ENCODE data around the gene PTPRD.

PTPRD gene

GRCh38 chr9:8649807-8650206 is 1963.0 kb downstream of the PTPRD start:
- DNase-seq: no peak

DNA sequence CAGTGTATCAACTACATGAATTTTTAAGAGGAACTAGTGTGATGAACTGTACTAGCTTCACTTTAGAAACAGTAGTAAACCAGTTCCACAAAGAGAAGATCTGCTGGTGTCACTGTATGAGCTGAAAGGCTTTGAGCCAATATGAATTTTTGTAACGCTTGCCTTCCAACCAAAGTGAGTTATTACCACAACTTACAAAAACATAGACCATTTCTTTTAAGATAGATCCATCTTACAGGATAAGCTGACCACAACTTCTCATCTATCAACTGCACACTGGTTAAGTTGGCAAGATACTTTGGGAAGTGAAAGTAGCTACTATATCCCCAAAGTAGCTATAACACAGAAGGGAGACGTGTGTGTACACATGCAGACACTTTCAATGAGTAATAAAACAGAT is 1963.6 kb downstream of the PTPRD start:
- DNase-seq: no peak

GRCh38 chr9:8648271-8648845 is 1964.4 kb downstream of the PTPRD start:
- no peak for DNase-seq

DNA sequence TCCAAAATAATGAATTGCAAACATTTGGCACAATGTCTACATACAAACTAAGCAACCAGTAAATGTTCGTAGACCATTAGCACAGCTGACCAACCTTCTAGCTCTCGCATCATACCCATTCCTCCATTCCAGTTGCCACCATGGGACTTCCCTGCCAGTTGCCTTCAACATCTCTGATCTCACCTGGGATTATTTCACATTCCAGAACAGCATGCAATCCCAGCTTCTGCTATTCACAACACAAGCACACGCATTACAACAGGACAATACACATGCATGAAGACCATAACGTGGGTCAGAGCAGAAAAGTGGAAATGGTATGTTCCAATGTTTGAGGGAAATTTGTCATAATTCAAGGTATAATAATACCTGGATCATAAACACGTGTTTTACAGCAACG is 1965.0 kb downstream of the PTPRD start:
- no peak for DNase-seq

GRCh38 chr9:8644571-8644970 is 1968.2 kb downstream of the PTPRD start:
- no peak for DNase-seq

- no peak for DNase-seq
These were observed 1968.9 kb downstream of the PTPRD start for GRCh38 chr9:8643896-8644295.

DNA sequence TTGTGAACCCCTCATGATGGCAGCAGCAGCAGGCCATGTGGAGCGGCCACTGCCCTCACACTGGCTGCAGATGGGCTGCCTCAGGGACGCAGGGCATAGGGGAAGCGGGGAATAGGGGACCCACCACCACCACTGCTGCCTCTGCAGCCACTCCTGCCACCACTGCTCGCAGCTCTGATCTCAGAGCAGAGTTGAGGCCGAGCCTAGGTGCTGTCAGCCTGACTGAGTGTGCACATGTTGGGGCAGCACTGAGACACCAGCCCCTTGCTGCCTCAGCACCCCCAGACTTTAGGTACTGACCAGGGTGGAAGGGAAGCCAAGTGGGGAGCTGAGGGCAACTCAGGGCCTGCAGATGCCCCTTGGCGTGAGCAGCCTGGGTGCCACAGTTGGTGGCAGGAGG is 1969.3 kb downstream of the PTPRD start:
- DNase-seq: no peak

GRCh38 chr9:8640761-8641160 is 1972.0 kb downstream of the PTPRD start:
- no peak for DNase-seq

GRCh38 chr9:8637626-8638025 is 1975.2 kb downstream of the PTPRD start:
- DNase-seq: no peak

DNA sequence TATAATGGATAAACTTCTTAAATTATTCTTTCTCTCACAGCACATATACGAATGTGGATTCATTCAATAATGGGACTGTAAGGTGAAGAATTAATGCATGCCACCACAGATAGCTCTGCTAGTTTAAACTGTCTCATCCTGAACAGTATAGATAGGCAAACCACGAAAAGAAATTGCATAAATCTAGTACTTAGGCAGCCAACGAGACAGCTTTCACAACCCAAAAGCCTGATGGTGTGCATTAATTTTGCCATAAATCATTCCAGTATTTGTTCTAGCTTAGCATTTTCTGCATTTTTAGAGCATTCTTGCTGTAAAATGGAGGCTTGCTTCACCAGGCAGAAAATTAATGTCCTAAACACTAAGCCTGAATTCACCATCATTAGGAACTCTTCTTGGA is 1979.0 kb downstream of the PTPRD start:
- no peak for DNase-seq

DNA sequence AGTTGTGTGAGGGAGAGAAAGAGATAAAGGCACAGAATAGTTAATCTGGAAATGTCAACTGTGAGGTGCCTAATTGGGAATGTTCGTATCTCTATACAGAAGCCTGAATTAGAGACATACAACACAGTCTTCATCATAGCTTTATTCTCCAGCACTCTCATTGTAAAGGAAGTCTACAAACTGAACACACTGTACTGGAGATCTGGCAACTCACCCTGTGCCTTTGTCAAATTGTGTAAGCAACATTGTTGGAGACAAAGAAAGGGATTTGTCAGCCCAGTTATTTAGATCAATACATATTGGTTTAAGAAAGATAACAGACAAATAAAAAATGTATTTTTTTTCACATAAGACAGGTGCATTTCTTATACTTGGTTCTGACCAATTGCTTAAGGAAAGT is 1980.3 kb downstream of the PTPRD start:
- DNase-seq: no peak

GRCh38 chr9:8628791-8629190 is 1984.0 kb downstream of the PTPRD start:
- no peak for DNase-seq

DNA sequence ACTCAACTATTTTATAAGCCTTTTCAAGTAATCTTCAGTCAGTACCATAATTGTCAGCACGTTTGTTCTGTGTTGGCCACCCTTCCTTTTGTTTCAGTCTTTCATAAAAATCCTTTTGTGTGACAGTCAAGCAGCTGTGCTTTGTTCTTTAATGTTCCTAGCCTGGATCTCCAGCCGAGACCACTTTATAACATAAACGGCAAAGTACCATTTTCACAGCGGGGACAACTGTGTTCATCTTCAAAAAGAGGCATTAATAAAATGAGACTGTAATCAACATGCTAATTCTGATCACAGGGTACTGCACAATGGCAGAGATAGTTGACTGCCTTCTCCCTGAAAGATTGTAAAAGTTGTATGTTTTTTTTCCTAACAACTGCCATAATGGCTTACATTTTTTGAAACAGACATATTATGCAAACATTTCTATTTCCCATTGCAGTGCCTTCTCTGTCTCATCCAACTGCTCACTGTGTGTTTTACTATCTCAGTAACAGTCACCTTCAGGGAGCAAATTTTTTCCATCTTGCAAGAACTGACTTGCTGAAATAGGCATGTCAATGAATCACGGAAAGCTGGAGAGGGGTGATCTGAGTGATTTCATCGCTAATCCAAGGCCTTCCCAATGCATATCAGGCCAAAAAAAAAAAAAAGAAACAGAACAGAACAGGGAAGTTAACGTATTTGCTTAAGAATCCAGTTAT is 1984.7 kb downstream of the PTPRD start:
- DNase-seq: no peak

GRCh38 chr9:8622871-8623270 is 1989.9 kb downstream of the PTPRD start:
- no peak for DNase-seq

- no peak for DNase-seq
These were observed 1990.5 kb downstream of the PTPRD start for GRCh38 chr9:8622222-8622802.

DNA sequence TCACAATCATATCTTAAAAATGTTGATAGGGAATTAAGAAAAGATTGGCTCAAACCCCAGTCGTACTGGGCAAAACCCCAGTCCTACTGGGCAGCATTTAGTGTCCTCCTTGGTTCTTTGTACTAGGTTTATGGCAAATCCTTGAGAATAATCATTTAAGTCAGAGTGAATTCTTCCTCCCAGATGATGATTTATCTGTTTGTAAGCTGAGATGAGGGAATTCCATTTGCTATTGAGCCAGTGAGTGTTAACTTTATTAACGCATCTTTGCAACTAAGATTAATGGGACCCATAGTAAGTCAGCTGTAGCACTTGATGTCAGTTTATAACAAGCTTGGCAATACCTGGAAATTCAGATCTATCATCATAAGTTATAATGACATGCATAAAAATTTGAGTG is 1991.4 kb downstream of the PTPRD start:
- no peak for DNase-seq

DNA sequence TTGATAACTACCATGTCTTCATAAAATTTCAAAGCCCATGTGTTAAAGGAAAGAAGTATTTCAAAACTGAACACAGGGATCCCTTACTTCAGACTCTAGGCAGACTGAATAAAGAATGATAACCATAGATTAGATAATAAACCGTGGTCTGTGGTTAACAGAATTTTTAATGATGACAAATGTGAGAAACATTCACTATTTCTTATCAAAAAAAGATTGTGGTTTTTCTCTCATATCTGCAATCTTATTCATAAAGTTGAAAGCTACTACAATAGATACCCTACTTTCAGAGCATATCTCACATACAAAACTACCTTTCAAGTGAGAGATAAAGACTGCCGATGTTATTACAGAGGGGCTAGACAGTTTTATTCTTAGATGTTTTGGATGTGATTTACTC is 1996.4 kb downstream of the PTPRD start:
- no peak for DNase-seq

GRCh38 chr9:8614926-8615440 is 1997.8 kb downstream of the PTPRD start:
- DNase-seq: no peak

DNA sequence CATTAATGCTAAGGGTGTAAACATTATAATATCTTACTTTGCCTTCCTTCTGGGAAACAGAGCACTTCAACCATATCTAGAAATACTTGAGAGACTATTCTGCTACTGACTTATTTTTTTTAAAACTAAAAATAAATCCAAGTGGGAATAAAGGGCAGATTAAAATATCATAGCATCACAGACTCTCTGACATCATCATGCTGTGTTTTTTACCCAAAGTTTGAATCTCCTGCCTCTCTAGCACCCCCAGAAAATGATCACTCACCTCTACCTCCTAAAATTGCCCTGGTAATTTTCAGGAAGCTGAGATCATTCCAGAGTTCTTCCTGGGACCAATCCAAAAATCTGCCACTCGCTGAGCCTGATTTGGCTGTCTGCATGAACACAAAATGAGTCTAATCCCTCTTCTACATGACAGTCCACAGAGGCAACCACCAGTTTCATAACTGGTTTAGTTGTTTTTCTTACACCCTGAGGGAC is 1999.4 kb downstream of the PTPRD start:
- DNase-seq: no peak

- no peak for DNase-seq
These were observed 2001.6 kb downstream of the PTPRD start for GRCh38 chr9:8611153-8611552.

DNA sequence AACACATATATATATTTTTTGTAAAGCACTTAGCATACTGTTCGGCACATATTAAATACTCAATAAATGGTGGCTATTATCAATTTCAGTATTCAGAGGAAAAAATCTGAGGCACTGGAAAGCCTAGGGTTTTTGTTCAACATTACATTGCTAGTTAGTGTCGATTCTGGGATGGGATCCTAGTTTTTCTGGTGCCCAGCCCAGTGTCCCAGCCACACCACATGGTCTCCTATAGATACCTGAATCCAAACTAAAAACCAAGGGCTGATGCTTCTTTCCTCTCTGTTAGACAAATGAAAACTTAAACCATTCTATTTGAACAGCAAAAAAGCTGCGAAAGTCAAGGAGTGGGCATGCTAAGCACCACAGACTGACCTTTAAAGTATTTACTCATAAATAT is 2002.5 kb downstream of the PTPRD start:
- DNase-seq: no peak

DNA sequence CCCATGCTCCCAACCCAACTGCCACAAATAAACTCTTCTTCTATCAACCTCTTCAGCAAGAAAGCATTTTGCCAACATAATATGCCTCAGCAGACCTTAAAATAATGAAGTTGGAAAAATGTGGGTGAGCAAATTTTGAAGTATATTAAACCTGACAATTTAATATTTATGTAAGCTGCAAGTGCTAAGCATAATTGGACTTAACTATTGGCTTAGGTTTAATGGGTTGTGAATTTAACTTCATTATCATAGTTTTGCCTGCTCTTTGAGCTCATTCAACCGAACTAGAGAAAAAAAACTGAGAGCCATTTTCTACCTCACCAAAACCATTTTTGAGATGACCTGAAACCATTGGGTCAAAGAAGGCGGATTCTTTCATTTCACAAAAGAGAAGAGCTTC is 2007.7 kb downstream of the PTPRD start:
- DNase-seq: no peak

DNA sequence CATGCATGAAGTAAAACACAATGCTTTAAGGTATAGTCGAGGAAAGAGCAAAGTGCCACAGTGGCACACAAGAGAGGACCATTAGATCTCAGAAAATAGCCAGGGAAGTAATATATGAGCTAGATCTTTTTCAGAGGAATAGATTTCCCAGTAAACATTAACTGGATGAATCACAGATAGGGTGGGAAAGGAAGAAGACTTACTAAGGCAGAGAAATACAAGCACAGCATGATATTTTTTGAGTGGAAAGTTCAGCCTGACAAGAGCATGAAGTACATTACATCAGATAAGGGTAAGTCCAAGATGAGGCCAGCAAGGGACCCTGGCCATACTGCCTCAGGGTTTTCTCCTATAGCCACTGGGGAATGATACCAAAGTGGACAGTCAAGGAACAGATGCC is 2008.6 kb downstream of the PTPRD start:
- DNase-seq: no peak

DNA sequence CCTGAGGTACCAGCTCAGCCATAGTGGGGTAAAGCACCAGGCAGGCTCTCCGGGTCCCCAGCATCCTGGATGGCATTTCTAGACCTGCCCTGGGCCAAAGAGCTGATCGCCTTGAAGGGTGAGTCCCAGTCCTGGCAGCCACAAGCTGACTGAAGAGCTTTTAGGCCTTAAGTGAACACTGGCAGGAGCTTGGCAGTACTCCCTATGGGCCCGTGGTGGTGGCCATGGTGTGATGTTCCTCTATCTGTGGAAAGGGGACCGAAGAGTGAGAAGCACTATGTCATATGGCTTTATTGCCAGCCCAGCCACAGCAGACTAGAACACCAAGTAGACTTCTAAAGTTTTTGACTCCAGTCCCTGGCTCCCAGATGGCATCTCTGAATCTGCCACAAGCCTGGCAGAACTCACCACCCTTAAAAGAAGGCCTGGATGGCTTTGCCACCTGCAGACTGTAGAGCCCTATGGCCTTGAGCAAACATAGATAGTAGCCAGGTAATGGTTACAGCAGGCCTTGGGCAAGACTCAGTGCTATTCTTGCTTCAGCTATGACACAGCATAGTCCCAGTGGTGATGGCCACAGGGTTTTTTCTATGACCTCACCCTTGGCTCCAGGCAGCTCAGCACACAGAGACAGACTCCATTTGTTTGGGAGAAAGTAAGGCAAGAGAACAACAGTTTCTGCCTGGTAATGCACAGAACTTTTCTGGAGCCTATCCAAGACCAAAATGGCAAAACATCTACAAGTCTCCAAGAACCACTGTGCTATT is 2011.7 kb downstream of the PTPRD start:
- DNase-seq: no peak

Measured in stimulated activated CD4-positive, alpha-beta T cell treated with anti-CD3 and anti-CD28 coated beads, Interleukin-2, amount 100 ng/mL, for 24 hours (primary cell).